Parathyroid adenoma (tissue), 2 donors: ENCODE results near the gene TEX50.

Source experiments
- H2AFZ ChIP-seq: fragments of 300-600 bp; sonication (generic); one replicate; pipeline ENCODE4 v1.7.0; 2017; ENCODE audit warnings: antibody characterized with exemption, mild to moderate bottlenecking
- H3K27ac ChIP-seq: fragments of 300-600 bp; sonication (generic); one replicate; pipeline ENCODE4 v1.7.0; 2017
- H3K27me3 ChIP-seq: fragments of 300-600 bp; sonication (generic); one replicate; pipeline ENCODE4 v1.7.0; 2017; ENCODE audit warnings: low read length; ENCODE audit not compliant: control insufficient read depth, insufficient read depth
- H3K36me3 ChIP-seq: fragments of 300-600 bp; sonication (generic); one replicate; pipeline ENCODE4 v1.7.0; 2017; ENCODE audit warnings: low read length; ENCODE audit not compliant: control insufficient read depth, insufficient read depth
- H3K4me1 ChIP-seq: fragments of 300-600 bp; sonication (generic); one replicate; pipeline ENCODE4 v1.7.0; 2017; ENCODE audit warnings: control low read depth
- H3K4me2 ChIP-seq: fragments of 300-600 bp; sonication (generic); one replicate; pipeline ENCODE4 v1.7.0; 2017; ENCODE audit warnings: low read length
- H3K4me3 ChIP-seq: fragments of 300-600 bp; sonication (generic); one replicate; pipeline ENCODE4 v1.7.0; 2017; ENCODE audit warnings: low read depth, low read length
- H3K79me2 ChIP-seq: fragments of 300-600 bp; sonication (generic); one replicate; pipeline ENCODE4 v1.7.0; 2017; ENCODE audit warnings: control low read depth
- H3K9ac ChIP-seq: fragments of 300-600 bp; sonication (generic); one replicate; pipeline ENCODE4 v1.7.0; 2017; ENCODE audit warnings: mild to moderate bottlenecking
- H3K9me3 ChIP-seq: fragments of 300-600 bp; sonication (generic); one replicate; pipeline ENCODE4 v1.7.0; 2017; ENCODE audit warnings: low read length; ENCODE audit not compliant: control insufficient read depth
- TF ChIP-seq, protein P1 (sequence below): fragments of 300-600 bp; sonication (generic); IDR thresholded peaks from one replicate; pipeline ENCODE4 v1.7.0; 2017; ENCODE audit warnings: antibody characterized with exemption, mild to moderate bottlenecking
- donor health status: primary hyperparathyroidism.

The TEX50 gene

DNA sequence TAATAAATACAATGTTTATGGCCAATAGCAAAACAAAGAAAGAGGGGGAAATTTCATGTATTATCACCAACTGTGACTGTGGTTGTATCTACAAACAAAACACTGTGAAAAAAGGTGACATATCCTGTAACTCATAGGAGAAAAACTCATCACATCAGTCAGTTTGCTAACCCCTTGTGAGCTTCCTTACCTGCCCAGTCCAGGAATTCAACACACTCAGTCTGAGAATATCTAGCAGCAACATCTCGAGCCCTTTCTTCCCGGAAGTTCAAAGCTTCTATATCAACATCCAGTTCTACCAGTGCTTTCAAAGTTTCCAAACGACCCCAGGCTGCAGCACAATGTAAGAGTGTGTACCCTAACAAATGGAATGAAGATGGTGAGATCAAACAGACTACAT lies 11.5 kb downstream of the TEX50 start:
- H3K4me1 ChIP-seq: no peaks in the 10 kb centered on the region
- no peak overlapping the region for H3K27ac ChIP-seq
- H2AFZ ChIP-seq: no peak overlapping the region
- no peak overlapping the region for H3K4me3 ChIP-seq
- TF ChIP-seq, protein P1, sequence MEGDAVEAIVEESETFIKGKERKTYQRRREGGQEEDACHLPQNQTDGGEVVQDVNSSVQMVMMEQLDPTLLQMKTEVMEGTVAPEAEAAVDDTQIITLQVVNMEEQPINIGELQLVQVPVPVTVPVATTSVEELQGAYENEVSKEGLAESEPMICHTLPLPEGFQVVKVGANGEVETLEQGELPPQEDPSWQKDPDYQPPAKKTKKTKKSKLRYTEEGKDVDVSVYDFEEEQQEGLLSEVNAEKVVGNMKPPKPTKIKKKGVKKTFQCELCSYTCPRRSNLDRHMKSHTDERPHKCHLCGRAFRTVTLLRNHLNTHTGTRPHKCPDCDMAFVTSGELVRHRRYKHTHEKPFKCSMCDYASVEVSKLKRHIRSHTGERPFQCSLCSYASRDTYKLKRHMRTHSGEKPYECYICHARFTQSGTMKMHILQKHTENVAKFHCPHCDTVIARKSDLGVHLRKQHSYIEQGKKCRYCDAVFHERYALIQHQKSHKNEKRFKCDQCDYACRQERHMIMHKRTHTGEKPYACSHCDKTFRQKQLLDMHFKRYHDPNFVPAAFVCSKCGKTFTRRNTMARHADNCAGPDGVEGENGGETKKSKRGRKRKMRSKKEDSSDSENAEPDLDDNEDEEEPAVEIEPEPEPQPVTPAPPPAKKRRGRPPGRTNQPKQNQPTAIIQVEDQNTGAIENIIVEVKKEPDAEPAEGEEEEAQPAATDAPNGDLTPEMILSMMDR: no peak
- H3K27me3 ChIP-seq: no peaks in the 10 kb centered on the region
- H3K9ac ChIP-seq: no peak overlapping the region
- H3K9me3 ChIP-seq: no peaks in the 10 kb centered on the region
- no peaks in the 10 kb centered on the region for H3K79me2 ChIP-seq
- H3K36me3 ChIP-seq: no peaks in the 10 kb centered on the region
- H3K4me2 ChIP-seq: no peak overlapping the region

DNA sequence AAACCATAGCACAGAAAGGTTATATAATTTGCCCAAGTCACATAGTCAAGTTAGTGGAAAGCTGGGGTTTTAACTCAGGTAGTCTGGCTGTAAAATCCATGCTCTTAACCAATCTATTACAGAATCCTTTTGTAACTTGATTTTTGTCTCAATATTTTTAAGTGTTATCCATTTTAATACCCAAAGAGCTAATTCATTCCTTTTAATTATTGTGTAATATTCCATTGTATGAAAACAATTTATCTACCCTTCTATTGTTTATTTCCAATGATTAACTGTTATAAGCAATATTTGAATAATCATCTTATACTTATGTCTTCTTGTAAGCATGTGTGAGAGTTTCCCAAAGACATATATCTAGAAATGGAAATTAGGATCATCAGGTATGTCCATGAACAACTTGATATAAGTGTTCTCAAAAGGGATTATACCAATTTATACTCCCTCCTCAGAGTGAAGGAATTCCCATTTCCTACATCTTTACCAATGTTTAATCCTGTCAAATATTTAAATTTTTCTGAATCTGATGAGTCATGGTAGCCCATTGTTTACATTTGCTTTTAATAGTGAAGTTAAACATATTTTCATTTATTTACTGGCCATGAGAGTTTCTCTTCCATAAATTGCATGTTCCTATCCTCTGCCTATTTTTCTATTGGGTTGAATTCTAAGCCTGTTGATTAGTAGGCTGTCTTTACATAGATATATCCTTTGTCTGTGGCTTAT lies 13.9 kb downstream of the TEX50 start:
- Histone ChIP-seq H3K4me3 (no peak overlapping the region), H3K9ac (no peak overlapping the region), H3K4me2 (no peak overlapping the region), H3K27ac (no peak overlapping the region), H3K27me3 (no peaks in the 10 kb centered on the region), H3K79me2 (no peaks in the 10 kb centered on the region), H3K9me3 (no peaks in the 10 kb centered on the region), H2AFZ (no peak overlapping the region), H3K36me3 (no peaks in the 10 kb centered on the region), H3K4me1 (no peaks in the 10 kb centered on the region)
- TF ChIP-seq, protein P1: no peak

DNA sequence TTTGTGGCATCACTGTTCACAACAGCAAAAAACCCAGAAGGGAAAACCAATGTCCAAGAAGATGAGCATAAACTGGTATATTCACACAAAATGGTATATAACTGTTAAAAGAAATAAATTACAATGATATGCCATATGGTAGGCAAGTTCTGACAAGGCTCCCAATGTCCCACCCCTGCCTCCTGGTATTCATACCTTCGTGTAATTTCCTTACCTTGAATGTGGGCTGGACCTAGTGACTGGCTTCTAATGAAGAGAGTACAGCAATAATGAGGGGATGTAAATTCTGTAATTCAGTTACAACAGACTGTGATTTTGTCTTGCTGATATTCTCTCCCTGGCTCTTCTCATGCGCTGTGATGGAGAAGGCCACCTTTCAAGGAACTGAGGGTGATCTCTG lies 25.2 kb downstream of the TEX50 start:
- no peak overlapping the region for H3K4me2 ChIP-seq
- no peaks in the 10 kb centered on the region for H3K4me1 ChIP-seq
- no peak overlapping the region for H3K27ac ChIP-seq
- no peaks in the 10 kb centered on the region for H3K36me3 ChIP-seq
- H3K9ac ChIP-seq: no peak overlapping the region
- H3K4me3 ChIP-seq: no peak overlapping the region
- no peak overlapping the region for H2AFZ ChIP-seq
- no peaks in the 10 kb centered on the region for H3K27me3 ChIP-seq
- H3K9me3 ChIP-seq: no peaks in the 10 kb centered on the region
- TF ChIP-seq, protein P1: no peak
- no peaks in the 10 kb centered on the region for H3K79me2 ChIP-seq

DNA sequence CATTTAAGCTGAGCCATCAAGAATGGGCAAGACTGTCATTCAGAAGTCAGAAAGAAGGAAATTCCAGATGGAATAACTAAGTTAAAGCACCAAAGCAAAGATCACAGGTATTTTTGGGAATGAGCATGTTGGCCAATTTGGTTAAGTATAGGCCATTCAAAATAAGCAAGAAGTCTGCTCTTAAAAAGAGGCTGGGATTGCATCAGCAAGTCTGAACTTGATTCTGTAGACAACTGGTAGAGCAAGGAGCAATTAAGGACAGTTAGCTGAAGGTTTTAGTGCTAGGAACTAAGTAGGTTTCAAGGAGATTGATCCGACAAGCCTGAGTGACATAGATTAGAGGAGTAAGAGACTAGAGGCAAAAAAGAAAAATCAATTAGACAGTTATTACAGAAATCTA lies 26.1 kb downstream of the TEX50 start:
- Histone ChIP-seq H3K4me2 (no peak overlapping the region), H3K27me3 (no peaks in the 10 kb centered on the region), H3K4me3 (no peak overlapping the region), H3K36me3 (no peaks in the 10 kb centered on the region), H2AFZ (no peak overlapping the region), H3K79me2 (no peaks in the 10 kb centered on the region), H3K9me3 (no peaks in the 10 kb centered on the region), H3K9ac (no peak overlapping the region), H3K27ac (no peak overlapping the region), H3K4me1 (no peaks in the 10 kb centered on the region)
- TF ChIP-seq, protein P1: no peak

DNA sequence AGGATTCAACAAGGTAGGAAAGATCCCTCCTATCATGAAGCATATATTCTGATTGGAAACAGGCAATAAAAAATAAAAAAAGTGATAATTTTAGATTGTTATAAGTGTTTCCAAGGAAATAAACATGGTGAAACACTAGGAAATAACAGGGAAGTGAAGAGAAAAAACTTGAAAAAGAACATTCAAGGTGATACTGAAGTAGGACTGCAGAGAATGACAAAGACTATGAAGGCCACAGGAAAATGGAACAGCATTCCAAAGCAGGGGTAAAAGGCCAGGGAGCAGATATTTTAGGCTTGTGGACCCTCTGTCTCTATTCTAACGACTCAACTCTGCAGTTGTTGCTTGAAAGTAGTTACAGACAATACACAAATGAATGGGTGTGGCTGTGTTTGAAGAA lies 26.6 kb downstream of the TEX50 start:
- Histone ChIP-seq H3K27ac (no peak overlapping the region), H3K4me2 (no peak overlapping the region), H3K9me3 (no peaks in the 10 kb centered on the region), H3K36me3 (no peaks in the 10 kb centered on the region), H2AFZ (no peak overlapping the region), H3K27me3 (no peaks in the 10 kb centered on the region), H3K9ac (no peak overlapping the region), H3K4me3 (no peak overlapping the region), H3K4me1 (no peaks in the 10 kb centered on the region), H3K79me2 (no peaks in the 10 kb centered on the region)
- TF ChIP-seq, protein P1: no peak
